ENCODE results near the gene TEX30.

GRCh38 chr13:102779436-102780159 is 6.0 kb upstream of the TEX30 start:
- TF ChIP-seq CTCF (IDR thresholded peaks at IDR 0.05; ENCODE audit: insufficient read depth, low read length, poor library complexity, severe bottlenecking) (no peak), EZH2phosphoT487 (conservative IDR thresholded peaks at IDR 0.05; ENCODE audit: low read length) (no peak)

Data from SU-DHL-6 (cell line).